Erythroblast (primary cell): ENCODE results near the gene HYCC2.
"Not testable (repeated sequence)": the region's sequence is repeated elsewhere in the genome, so short reads cannot be mapped to it uniquely, and the experiment has no call there.

ENCODE experiments used
- DNase-seq, 2 experiments: peaks; one replicate each; lab custom pipeline; 2025; lab: John Stamatoyannopoulos, UW
- GATA1 ChIP-seq: IDR thresholded peaks from 2 replicates; pipeline ENCODE4 v1.6.1; 2011; ENCODE audit warnings: low read depth, mild to moderate bottlenecking, control low read depth, low read length, moderate library complexity
- POLR2A ChIP-seq: IDR thresholded peaks from 2 replicates; pipeline ENCODE4 v1.6.1; 2011; ENCODE audit warnings: mild to moderate bottlenecking, low read length

HYCC2 gene

DNA sequence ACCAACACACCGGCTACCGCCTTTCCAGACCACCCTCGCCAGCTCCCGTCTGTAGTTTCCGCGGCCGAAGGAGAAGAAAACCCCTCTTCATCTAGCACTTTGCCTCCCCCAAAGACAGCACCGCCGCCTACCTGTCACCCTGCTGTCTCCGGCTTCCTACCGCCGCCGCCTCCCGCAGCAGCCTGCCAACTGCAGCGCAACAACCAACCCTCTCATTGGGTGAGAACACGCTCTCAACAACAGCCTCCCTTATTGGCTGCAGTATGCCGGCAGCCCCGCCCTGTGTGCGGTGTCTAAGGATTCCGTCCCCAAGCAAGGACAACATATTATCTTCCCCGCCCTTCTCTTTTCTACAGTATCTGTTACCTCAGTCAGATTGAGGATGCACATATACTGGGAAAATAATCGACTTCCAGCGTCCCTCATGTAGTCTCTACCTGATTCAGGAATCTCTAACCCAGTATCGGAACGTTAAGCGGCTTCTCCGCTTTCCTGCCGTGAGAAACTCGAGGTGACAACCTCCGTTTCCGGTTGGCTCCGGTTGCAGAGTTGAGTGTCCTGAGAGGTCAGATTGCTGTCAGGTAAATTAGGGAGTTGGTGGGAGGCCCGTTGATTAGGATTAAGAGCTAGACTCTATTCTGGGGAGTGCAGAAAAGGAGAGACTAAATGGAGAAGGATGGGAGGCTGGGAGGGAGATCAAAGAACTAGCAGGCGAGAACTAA lies at the start of gene HYCC2, which contains the start of gene NDUFB3:
HYCC2 (minus strand) TSS at position 193 of the 722 bp plus-strand sequence. CDS start 47,662 bp downstream, outside the sequence.
NDUFB3 (plus strand) TSS at position 523 of the 722 bp plus-strand sequence. CDS start 6,882 bp downstream, outside the sequence.
- peak; percentile 92 for TF ChIP-seq POLR2A
- no peak for TF ChIP-seq GATA1
- DNase-seq = peak; percentile 98 to 99

DNA sequence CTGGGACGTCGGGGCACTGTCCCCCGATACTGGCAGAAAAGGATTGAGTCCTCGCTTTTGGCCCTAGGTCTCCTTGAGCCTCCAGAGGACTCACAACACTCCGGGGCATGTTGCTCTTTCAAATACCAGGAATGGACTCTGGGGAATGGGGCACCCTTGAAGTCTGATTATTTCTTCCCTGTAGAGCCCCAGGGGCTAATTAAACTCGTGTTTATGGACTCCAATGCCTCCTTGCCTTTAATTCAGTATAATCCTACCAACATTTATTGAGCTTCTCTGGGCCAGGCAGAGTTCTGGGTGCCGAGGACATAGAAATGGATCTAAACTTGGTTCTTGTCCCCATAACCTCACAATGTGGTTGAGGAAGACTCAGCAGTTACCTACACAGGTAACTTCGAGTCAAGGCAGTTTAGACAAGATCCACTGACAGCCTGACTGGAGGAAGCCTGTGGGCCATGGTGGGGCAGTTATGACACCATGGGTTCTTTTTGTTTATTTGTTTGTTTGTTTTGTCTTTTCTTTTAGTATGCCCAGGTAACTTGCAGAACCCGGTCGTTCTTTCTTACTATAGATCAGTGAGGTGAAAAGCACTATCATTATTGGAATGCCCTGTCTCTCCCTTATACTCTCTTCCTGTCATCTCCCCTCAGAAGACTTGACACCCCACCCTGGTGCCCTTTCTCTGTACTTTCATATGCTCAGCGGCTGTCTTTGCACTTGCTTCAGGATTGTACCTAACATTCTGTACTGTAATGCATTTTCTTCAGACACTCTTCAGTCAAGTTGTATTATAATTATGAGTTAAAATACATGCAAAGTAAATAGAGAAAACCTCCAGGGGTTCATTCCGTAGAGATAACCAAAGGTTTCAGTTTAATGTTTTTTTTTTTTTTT lies 47.7 kb upstream of the HYCC2 start:
- TF ChIP-seq GATA1 (no peak), POLR2A (peak; percentile 12)
- peak; percentile 82 to 87 for DNase-seq

DNA sequence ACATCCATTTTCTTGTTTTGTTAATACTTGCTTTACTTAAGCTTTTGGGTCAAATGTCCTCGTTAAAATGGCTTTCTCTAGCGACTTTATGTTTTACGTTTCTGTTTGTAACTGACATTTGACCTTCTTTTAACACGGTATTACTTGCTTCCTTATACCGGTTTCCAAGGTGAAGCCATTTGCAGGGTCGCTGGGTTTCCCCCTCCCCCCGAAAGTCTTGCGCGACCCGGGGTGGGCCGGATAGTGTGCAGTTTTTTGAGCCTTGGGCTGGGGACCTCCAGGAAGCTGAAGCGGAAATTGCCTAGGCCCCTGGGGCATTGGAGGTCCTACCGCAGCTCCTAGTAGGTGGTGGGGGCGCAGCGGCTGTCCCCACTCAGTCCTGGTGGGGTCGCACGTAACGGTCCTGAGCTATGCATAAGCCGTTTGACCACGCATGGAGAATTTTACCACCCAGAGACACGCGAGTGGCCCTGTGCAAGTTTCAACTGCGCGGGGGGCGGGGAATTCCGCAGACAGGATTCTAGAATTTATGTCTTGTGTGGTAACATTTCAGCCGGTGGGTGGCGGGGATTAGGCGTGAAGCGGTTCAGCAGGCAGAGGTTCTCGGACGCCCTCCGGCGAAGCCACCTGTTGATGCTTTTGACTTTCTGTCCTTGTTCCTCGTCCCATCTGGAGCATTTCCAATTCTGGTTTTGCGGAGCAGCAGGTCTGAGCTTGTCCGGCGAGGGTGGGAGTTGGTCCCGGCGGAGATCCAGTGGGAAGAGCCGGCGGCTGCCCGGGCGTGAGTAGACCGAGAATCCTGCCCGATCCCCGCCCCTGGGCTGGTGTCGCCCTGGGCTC lies 46.9 kb upstream of the HYCC2 start:
- peak; percentile 89 to 93 for DNase-seq
- TF ChIP-seq GATA1 (no peak), POLR2A (peak; percentile 88)

DNA sequence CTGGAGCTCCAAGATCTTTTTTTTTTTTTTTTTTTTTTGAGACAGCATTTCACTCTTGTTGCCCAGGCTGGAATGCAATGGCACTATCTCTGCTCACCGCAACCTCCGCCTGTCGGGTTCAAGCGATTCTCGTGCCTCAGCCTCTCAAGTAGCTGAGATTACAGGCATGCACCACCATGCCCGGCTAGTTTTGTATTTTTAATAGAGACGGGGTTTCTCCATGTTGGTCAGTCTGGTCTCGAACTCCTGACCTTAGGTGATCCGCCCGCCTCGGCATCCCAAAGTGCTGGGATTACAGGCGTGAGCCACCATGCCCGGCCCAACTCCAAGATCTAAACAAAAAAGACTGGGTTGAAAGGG lies 46.2 kb upstream of the HYCC2 start:
- DNase-seq = not testable (repeated sequence)

DNA sequence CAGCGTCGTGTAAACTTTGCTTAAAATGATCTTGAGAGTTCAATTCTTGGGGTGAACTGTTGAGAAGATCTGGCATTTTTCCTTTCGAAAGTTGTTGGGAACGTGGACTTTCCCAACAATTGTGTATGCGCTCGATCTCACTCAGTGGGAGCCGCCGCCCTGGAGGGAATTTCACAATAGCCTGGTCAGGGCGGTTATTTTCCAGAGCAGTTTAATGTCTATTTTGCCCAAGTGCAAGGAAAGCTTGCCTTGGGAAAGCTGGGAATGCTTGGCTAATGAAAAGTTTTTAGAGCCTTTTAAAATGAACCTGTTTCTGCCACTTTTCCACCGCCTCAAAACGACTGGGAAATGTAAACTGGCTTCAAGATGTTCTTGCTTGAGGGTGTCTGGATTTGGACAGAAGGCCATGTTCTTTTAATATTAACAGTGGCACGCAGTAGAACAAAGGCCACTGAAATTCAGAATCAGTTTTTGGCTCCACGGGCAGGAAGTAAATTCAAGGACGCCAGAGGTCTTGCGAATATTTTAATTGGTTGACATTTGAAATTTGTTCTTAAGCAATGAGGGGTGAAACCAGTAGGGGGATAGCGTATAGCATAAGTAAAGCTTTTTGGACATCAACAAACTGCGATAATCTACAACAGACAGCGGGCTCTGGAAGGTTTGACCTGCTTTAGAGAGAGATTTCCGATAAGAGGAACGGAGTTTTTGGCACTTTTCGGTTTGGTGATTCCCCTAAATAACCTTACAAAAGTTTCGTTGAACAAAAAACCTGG lies 45.7 kb upstream of the HYCC2 start:
- peak; percentile 59 for TF ChIP-seq POLR2A
- no peak for TF ChIP-seq GATA1
- DNase-seq = peak; percentile 90 to 94

DNA sequence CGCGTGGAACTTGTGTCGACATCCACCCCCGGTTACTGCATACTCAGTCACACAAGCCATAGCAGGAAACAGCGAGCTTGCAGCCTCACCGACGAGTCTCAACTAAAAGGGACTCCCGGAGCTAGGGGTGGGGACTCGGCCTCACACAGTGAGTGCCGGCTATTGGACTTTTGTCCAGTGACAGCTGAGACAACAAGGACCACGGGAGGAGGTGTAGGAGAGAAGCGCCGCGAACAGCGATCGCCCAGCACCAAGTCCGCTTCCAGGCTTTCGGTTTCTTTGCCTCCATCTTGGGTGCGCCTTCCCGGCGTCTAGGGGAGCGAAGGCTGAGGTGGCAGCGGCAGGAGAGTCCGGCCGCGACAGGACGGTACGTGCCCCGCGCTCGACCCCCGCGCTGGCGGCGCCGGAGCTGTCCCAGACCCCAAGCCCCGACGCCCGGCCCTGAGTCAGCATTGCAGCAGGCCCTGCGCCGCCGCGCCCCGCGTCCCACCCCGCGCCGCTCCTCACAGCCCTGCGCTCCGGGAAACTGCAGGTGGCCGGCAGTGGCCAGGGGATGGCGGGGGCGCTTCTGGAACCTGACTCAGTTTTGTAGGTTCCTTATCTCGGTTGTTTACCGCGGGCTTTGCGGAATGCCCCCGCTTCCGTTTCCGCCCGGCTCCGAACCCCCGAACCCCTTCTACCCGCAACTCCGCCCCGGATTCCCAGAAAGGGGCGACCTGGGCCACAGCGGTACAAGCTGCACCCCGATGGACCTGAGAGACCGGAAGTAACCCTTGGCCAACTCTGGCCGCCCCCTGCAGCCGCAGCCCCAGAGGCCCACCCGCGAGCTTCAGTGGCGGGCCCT lies 44.9 kb upstream of the HYCC2 start, which contains the start of gene CFLAR:
CFLAR (plus strand) TSS at position 50 of the 844 bp plus-strand sequence. CDS start 13,702 bp downstream, outside the sequence.
- DNase-seq = peak; percentile 85 to 92

DNA sequence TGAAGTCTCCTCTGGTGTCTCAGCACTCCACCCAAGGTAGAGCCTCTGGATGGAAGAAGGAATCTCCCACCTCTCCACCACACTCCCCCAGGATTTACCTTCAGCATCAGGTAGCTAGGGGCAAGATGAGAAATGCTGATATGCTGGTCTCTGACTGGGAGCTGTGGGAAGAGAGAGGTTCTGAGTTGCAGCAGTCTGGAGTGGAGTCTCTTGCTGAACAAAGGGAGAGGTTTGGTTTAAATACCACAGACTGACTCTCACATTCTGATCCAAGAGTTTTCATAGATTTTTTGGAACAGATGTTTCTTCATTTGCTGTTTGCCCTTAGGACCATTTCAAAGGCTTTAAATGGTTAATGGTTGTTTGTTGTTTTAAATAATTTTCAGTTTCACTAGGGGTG lies 43.4 kb upstream of the HYCC2 start:
- TF ChIP-seq GATA1 (no peak), POLR2A (no peak)
- DNase-seq = no peak

More for the DNA sequence above, 44.9 kb upstream of the HYCC2 start, which contains the start of gene CFLAR:
- TF ChIP-seq POLR2A (peak; percentile 85), GATA1 (no peak)

DNA sequence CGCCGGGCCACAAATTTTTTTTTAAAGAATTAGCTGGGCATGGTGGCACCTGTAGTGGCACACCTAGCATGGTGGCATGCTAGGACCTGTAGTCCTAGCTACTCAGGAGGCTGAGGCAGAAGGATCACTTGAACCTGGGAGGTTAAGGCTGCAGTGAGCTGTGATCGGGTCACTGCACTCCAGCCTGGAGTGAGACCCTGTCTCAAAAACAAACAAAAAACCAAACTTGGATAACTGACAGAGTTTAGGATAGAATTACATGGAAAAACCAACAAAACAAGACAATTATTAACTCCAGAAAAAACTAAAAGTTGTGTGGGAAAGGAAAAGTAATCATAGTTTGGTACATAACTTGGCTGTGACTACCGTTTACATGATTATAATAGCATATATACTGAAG lies 42.9 kb upstream of the HYCC2 start:
- TF ChIP-seq POLR2A = no peak
- no peak for TF ChIP-seq GATA1
- DNase-seq = no peak

DNA sequence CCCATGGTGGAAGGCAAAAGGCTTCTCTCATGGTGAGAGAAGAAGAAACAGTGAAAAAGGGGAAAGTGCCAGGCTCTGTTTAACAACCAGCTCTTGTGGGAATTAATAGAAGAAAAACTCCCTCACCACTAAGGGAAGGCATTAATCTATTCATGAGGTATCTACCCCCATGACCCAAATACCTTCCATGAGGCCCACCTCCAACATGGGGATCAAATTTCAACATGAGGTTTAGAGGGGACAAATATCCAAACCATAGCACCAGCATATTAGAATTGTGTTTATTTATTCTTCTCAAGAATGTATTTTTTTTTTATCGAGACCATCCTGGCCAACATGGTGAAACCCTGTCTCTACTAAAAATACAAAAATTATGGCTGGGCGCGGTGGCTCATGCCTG lies 39.6 kb upstream of the HYCC2 start:
- DNase-seq = no peak

DNA sequence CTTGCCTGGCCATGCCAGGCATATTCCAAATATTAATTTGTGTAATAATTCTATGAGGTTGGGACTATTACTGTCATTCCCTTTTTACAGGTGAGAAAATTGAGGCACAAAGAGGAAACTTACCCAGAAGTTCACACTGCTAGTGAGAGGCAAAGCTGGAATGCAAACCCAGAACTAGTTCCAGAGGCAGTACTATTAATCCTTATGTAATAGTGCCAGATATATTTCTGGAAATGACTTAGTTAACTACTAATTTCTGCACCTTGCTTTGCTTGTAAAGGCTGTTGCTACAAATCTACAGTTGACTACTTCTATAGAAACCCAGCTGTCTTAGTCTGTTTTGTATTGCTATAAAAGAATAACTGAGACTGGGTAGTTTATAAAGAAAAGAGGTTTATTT lies 39.1 kb upstream of the HYCC2 start:
- no peak for TF ChIP-seq GATA1
- no peak for TF ChIP-seq POLR2A
- no peak for DNase-seq

More for the DNA sequence above, 39.6 kb upstream of the HYCC2 start:
- TF ChIP-seq GATA1 = no peak

DNA sequence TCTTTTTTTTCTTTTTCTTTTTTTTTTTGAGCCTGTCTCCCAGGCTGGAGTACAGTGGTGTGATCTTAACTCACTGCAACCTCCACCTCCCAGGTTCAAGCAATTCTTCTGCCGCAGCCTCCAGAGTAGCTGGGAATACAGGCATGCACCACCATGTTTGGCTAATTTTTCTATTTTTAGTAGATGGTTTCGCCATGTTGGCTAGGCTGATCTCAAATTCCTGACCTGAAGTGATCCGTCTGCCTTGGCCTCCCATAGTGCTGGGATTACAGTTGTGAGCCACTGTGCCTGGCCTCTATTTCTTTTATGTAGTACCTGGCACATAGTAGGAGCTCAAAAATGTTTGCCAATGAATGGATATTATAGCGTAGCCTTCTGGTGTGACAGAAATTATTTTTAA lies 37.7 kb upstream of the HYCC2 start:
- no peak for DNase-seq
- TF ChIP-seq GATA1 (no peak), POLR2A (no peak)

DNA sequence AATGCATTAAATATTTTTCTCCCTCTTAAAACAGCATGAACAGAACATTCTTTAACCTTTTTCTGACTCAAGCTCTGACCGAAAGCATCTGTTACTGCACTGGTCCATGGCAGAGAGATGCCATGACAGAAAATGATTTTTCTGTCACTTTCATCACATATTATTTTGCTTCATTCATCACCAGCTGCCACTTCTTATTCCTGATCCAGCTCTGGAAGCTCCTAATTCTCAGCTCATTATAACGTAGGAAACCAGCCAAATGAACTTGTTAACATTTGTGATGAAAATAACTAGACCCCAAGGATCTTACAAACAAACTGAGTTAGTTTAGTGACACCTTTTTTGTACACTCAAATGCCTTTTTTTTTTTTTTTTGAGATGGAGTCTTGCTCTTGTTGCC lies 36.9 kb upstream of the HYCC2 start:
- TF ChIP-seq GATA1 = no peak
- TF ChIP-seq POLR2A = no peak
- no peak for DNase-seq

DNA sequence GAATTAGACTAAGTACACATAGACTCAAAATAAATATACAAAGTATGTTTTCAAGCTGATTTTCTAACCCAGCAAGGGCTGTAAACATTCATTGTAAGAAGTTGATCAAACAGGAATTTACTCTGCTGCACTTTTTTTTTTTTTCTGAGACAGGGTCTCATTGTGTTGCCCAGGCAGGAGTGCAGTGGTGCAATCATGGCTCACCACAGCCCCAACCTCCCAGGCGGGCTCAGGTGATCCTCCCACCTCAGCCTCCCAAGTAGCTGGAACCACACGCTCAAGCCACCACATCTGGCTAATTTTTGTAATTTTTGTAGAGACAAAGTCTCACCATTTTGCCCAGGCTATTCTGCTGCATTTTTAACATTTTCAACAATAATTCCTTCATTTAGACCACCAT lies 36.2 kb upstream of the HYCC2 start:
- no peak for DNase-seq
- no peak for TF ChIP-seq POLR2A
- TF ChIP-seq GATA1 = no peak
